GM12872 (cell line): ENCODE results near the gene MMS22L.

Source experiments
- TF ChIP-seq, protein P1 (sequence below): IDR thresholded peaks from 3 replicates; pipeline ENCODE4 v1.5.1; 2011; ENCODE audit warnings: low read depth, mild to moderate bottlenecking, low read length, moderate library complexity; ENCODE audit not compliant: insufficient read depth

The MMS22L gene

DNA sequence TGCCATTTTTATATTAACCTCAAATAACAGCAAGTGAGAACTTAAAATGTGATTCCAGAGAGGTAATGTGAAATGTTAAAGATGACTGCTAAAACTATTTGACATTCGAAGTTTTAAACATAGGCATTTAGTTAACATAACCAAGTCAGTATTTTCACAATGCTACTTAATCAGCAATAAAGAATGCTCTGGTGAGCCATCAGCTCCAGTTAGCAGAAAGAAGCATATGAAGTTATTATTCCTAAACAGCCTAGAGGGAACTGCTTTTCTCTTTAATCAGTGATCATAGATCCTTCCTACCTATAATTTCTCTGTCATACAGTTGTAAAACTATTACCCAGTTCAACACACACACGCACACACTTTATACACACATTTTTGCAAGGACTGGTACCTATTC, 60.1 kb downstream of the MMS22L start:
- TF ChIP-seq, protein P1, sequence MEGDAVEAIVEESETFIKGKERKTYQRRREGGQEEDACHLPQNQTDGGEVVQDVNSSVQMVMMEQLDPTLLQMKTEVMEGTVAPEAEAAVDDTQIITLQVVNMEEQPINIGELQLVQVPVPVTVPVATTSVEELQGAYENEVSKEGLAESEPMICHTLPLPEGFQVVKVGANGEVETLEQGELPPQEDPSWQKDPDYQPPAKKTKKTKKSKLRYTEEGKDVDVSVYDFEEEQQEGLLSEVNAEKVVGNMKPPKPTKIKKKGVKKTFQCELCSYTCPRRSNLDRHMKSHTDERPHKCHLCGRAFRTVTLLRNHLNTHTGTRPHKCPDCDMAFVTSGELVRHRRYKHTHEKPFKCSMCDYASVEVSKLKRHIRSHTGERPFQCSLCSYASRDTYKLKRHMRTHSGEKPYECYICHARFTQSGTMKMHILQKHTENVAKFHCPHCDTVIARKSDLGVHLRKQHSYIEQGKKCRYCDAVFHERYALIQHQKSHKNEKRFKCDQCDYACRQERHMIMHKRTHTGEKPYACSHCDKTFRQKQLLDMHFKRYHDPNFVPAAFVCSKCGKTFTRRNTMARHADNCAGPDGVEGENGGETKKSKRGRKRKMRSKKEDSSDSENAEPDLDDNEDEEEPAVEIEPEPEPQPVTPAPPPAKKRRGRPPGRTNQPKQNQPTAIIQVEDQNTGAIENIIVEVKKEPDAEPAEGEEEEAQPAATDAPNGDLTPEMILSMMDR = no peak

DNA sequence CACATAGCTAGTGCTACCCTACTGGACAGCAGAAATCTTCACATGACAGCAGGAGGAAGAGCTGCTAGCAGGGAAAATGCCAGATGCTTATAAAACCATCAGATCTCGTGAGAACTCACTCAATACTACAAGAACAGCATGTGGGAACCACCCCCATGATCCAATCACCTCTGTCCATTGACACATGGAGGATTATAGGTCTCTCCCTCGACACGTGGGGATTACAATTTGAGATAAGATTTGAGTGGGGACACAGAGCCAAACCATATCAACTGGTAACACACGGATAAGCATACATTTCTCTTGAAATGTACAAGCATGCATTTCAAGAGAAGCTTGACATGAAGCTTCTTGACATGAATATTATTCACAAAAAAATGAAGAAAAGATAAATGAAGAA, 64.1 kb downstream of the MMS22L start:
- TF ChIP-seq, protein P1 = no peak

- TF ChIP-seq, protein P1 = peak; percentile 33; the same call in 1 of the 3 replicates
These were observed 67.8 kb downstream of the MMS22L start for GRCh38 chr6:97215157-97215769.

- TF ChIP-seq, protein P1 = no peak
These were observed 68.3 kb downstream of the MMS22L start for GRCh38 chr6:97214671-97215070.

DNA sequence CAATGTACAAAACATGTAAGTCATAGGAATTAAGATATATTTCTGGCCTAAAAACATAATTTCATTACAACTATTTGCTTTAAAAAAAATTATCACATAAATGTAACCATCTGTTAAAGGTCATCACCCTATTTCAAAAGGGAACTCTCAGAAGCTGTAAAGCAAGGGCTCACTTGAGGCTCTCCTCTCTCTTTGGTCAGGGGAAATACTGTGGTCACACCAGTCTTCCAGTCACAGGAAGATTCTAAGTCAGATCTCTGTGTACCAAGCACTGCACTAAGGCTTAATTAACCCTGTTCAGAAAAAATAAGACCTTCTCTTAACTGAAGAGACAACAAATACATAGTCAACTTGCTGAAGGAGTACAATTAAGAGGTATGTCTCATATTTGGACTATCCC, 75.6 kb downstream of the MMS22L start:
- TF ChIP-seq, protein P1 = no peak

GRCh38 chr6:97205966-97206365, 77.0 kb downstream of the MMS22L start:
- TF ChIP-seq, protein P1 = no peak

DNA sequence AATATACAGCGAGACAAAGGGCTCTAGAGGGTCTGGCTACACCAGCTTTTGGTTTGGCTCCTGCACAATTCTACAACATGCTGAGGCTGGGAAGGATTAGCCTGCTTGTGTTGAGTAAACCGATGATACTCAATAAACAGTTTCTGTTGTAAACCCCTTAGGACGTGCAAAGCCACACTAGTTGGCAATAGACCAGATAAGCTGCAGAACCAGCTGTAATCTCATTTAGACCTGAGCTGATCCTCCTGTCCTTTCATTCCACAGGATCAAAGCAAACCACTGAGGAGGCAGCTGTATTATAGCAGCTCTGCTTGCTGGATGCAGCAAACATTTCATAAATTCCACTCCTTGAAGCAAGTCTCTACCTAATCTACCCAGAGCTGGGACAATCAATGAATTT, 79.7 kb downstream of the MMS22L start:
- TF ChIP-seq, protein P1 = no peak

DNA sequence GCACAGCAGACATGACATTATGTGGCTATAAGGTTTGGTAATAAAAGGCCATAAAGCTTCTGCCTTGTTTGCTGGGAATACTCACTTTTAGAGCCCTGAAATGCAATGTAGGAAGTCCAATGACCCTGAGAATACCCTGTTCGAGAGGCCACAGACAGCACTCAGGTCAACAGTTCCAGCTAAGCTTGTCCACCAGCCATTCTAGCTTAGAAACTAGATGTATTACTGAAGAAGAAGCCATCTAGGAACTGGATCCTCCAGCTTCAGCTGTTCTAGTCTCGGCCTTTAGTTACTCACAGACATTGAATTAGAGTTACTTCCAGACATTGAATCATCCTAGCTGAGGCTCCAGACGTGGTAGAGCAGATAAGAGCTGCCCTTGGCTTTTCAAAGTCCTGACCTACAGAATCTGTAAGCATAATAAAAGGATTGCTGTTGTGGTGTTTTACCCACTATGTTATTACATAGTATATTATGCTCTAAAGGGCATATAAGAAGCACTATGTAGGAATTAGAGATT, 84.9 kb downstream of the MMS22L start:
- TF ChIP-seq, protein P1 = no peak
